HUES48 (cell line): ENCODE results near the gene MACROD2.

Source experiments
- H3K27ac ChIP-seq: one replicate; pipeline ENCODE4 v1.7.0; 2013; ENCODE audit warnings: low read depth, low read length, inconsistent platforms
- H3K27me3 ChIP-seq: 2 replicates; pipeline ENCODE4 v1.6.1; 2013; ENCODE audit warnings: mild to moderate bottlenecking, low read length; ENCODE audit not compliant: control insufficient read depth, insufficient read depth
- H3K36me3 ChIP-seq: 2 replicates; pipeline ENCODE4 v1.6.1; 2013; ENCODE audit warnings: low read length; ENCODE audit not compliant: control insufficient read depth, insufficient read depth
- H3K4me1 ChIP-seq: 2 replicates; pipeline ENCODE4 v1.6.1; 2013; ENCODE audit warnings: mild to moderate bottlenecking, low read length; ENCODE audit not compliant: control insufficient read depth, insufficient read depth
- H3K4me3 ChIP-seq: 2 replicates; pipeline ENCODE4 v1.5.1; 2013; ENCODE audit warnings: mild to moderate bottlenecking, low read depth, low read length
- H3K9ac ChIP-seq: 2 replicates; pipeline ENCODE4 v1.6.1; 2013; ENCODE audit warnings: mild to moderate bottlenecking, low read depth, low read length, moderate library complexity
- H3K9me3 ChIP-seq: 2 replicates; pipeline ENCODE4 v1.6.1; 2013; ENCODE audit warnings: low read length; ENCODE audit not compliant: control insufficient read depth, insufficient read depth

Gene MACROD2

GRCh38 chr20:14879020-14879697 lies 883.8 kb downstream of the MACROD2 start:
- Histone ChIP-seq H3K27me3 (no peaks in the 10 kb centered on the region), H3K4me3 (no peak overlapping the region), H3K27ac (no peak overlapping the region), H3K4me1 (no peaks in the 10 kb centered on the region), H3K9ac (no peak overlapping the region), H3K9me3 (no peaks in the 10 kb centered on the region), H3K36me3 (no peaks in the 10 kb centered on the region)

DNA sequence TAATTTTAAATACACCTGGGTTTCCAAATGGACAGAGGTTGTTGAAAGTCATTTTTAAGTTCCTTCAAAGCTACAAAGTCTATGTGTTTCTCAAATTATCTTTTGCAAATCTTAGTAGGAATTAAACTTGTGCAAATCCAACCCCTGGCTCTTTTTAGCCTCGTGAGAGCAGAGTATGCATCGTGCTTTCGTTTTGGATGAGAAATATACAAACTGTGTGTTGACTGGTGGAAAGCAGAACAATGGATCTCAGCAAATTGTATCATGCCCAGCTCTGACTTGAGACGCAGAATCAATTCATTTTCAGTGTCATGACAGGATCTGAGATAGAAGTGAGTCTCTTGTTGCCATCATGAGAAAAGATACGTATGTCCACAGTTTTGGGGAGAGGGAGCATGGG lies 884.5 kb downstream of the MACROD2 start:
- no peak overlapping the region for H3K9ac ChIP-seq
- H3K36me3 ChIP-seq, result no peaks in the 10 kb centered on the region
- H3K27me3 ChIP-seq, result no peaks in the 10 kb centered on the region
- H3K4me3 ChIP-seq, result no peak overlapping the region
- no peak overlapping the region for H3K27ac ChIP-seq
- H3K9me3 ChIP-seq, result no peaks in the 10 kb centered on the region
- no peaks in the 10 kb centered on the region for H3K4me1 ChIP-seq

DNA sequence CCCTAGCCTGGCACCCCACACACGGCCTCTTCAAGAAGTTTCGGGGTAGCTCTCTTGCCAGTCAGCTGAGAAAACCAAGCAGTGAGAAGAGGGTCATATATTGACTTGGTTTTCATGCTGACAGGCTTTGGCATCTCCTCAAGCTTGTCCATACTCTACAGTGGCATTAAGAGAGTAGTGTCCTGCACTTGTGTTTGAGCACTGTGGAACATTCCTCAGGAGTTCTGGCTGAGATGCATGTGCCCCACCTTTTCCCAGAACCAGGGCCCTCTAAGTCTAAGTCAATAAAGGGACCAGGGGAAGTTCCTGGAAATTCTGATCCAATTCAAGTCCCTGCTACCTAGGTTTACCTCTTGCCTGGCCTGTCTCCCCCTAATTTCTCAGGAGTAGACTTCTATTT lies 886.2 kb downstream of the MACROD2 start:
- Histone ChIP-seq H3K9me3 (no peaks in the 10 kb centered on the region), H3K4me1 (no peaks in the 10 kb centered on the region), H3K27me3 (no peaks in the 10 kb centered on the region), H3K27ac (no peak overlapping the region), H3K36me3 (no peaks in the 10 kb centered on the region), H3K4me3 (no peak overlapping the region), H3K9ac (no peak overlapping the region)

GRCh38 chr20:14882157-14882556 lies 886.8 kb downstream of the MACROD2 start:
- Histone ChIP-seq H3K9ac (no peak overlapping the region), H3K4me1 (no peaks in the 10 kb centered on the region), H3K4me3 (no peak overlapping the region), H3K27ac (no peak overlapping the region), H3K27me3 (no peaks in the 10 kb centered on the region), H3K9me3 (no peaks in the 10 kb centered on the region), H3K36me3 (no peaks in the 10 kb centered on the region)

- Histone ChIP-seq H3K27ac (no peak overlapping the region), H3K4me1 (no peaks in the 10 kb centered on the region), H3K27me3 (no peaks in the 10 kb centered on the region), H3K4me3 (no peak overlapping the region), H3K36me3 (no peaks in the 10 kb centered on the region), H3K9me3 (no peaks in the 10 kb centered on the region), H3K9ac (no peak overlapping the region)
Observed at GRCh38 chr20:14882846-14883245, 887.5 kb downstream of the MACROD2 start.

GRCh38 chr20:14883324-14883723 lies 888.0 kb downstream of the MACROD2 start:
- Histone ChIP-seq H3K36me3 (no peaks in the 10 kb centered on the region), H3K27ac (no peak overlapping the region), H3K9ac (no peak overlapping the region), H3K9me3 (no peaks in the 10 kb centered on the region), H3K4me1 (no peaks in the 10 kb centered on the region), H3K4me3 (no peak overlapping the region), H3K27me3 (no peaks in the 10 kb centered on the region)

DNA sequence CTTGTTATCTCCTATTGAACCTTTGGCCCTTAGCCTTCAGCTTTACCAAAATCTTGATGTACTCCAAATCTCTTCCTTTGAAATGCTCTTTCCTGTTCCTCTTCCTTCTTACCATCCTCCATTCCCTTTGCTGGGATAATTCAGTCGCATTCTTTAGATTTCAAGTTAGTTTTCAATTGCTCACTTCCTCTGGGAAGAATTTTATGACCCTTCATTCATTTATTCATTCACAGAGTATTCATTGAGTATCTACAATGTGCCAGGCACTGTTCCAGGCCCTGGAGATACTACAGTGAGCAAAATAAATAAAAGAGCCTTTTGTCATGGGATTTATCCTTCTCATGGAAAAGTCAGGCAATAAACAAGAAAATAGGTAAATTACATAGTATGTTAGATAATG lies 890.3 kb downstream of the MACROD2 start:
- Histone ChIP-seq H3K4me3 (no peak overlapping the region), H3K9ac (no peak overlapping the region), H3K27me3 (no peaks in the 10 kb centered on the region), H3K27ac (no peak overlapping the region), H3K9me3 (no peaks in the 10 kb centered on the region), H3K36me3 (no peaks in the 10 kb centered on the region), H3K4me1 (no peaks in the 10 kb centered on the region)

- H3K9me3 ChIP-seq, result no peaks in the 10 kb centered on the region
- H3K36me3 ChIP-seq, result no peaks in the 10 kb centered on the region
- H3K4me1 ChIP-seq, result no peaks in the 10 kb centered on the region
- no peak overlapping the region for H3K27ac ChIP-seq
- H3K27me3 ChIP-seq, result no peaks in the 10 kb centered on the region
- H3K9ac ChIP-seq, result no peak overlapping the region
- no peak overlapping the region for H3K4me3 ChIP-seq
Observed at GRCh38 chr20:14888134-14888533, 892.8 kb downstream of the MACROD2 start.

GRCh38 chr20:14889496-14890255 lies 894.4 kb downstream of the MACROD2 start:
- no peaks in the 10 kb centered on the region for H3K4me1 ChIP-seq

GRCh38 chr20:14890713-14891112 lies 895.4 kb downstream of the MACROD2 start:
- H3K4me3 ChIP-seq, result no peak overlapping the region
- no peaks in the 10 kb centered on the region for H3K9me3 ChIP-seq
- H3K36me3 ChIP-seq, result no peaks in the 10 kb centered on the region
- no peak overlapping the region for H3K27ac ChIP-seq
- no peaks in the 10 kb centered on the region for H3K27me3 ChIP-seq
- no peaks in the 10 kb centered on the region for H3K4me1 ChIP-seq
- H3K9ac ChIP-seq, result no peak overlapping the region

More at GRCh38 chr20:14889496-14890255, 894.4 kb downstream of the MACROD2 start:
- Histone ChIP-seq H3K4me3 (no peak overlapping the region), H3K27me3 (no peaks in the 10 kb centered on the region), H3K36me3 (no peaks in the 10 kb centered on the region), H3K27ac (no peak overlapping the region), H3K9ac (no peak overlapping the region), H3K9me3 (no peaks in the 10 kb centered on the region)

DNA sequence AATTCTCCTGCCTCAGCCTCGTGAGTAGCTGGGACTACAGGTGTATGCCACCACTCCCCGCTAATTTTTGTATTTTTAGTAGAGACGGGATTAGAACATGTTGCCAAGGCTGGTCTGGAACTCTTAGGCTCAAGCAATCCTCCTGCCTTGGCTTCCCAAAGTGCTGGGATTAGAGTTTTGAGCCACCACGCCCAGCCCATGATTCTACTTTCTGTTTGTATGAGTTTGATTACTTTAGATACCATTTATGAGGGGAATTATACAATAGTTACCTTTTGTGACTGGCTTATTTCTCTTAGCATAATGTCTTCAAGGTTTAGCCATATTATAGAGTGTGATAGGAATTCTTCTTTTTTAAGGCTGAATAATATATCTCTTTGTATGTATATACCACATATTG lies 897.5 kb downstream of the MACROD2 start:
- H3K36me3 ChIP-seq, result no peaks in the 10 kb centered on the region
- no peaks in the 10 kb centered on the region for H3K9me3 ChIP-seq
- H3K9ac ChIP-seq, result no peak overlapping the region
- no peaks in the 10 kb centered on the region for H3K27me3 ChIP-seq
- H3K4me3 ChIP-seq, result no peak overlapping the region
- no peak overlapping the region for H3K27ac ChIP-seq
- no peaks in the 10 kb centered on the region for H3K4me1 ChIP-seq
